Measurements from ENCODE around the gene SRR.
"Not testable (repeated sequence)": the region's sequence is repeated elsewhere in the genome, so short reads cannot be mapped to it uniquely, and the experiment has no call there.

The SRR gene

DNA sequence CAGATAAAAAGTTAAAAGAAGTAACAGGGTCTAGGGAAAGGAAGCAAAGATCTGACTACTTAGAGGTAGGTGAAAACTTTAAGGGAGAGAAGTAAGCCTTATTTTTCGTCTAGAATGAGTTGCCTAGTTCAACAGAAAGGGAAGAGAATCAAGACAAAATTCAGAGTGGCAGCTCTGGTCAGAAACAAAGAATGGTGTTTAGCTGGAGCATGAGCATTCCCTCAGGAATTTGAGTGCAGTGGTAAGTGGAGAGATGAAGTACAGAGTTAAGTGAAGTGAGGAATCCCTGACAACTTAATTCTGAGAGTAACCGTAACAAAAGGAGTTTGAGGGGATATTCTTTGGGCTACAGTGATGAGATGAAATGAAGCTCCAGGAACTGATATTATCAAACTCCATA lies 11.7 kb upstream of the SRR start:
- no peak for DNase-seq (ENCODE audit: low read depth)

DNA sequence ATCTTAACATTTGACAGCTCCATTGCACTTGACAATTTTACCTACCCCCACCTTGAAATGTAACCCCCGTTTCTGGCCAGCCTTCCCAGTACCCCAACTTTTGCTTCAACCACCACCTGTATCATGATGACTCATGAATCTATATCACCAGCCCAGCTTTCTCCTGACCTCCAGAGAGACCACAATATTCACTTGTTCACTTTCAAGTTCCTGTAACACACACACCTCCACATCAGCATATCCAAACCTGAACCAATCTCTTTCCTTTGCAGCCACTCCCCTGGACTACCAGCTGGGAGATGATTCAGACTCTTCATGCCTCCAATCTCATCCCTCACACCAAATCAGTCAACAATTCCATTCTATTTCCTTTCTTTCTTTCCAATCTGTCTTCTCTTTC lies 8.2 kb upstream of the SRR start:
- DNase-seq (ENCODE audit: low read depth), result no peak

DNA sequence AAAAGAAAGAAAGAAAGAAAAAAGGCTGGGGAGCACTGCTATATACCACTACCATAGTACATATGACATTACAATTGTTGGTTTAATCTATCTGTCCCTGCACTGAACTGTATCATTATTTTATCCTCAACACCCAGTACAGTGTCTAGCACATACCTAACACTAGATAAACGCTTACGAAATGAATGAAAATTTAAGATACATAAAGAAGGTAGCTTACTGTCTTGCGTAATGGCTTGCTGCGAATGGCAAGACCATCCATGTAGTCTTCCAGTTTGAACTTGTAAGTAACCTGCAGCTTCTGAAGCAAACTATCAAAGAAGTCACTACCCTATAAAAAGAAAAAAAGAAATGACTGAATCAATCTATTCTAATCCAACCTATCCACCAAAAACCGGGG lies 6.7 kb upstream of the SRR start:
- DNase-seq (ENCODE audit: low read depth), result no peak

DNA sequence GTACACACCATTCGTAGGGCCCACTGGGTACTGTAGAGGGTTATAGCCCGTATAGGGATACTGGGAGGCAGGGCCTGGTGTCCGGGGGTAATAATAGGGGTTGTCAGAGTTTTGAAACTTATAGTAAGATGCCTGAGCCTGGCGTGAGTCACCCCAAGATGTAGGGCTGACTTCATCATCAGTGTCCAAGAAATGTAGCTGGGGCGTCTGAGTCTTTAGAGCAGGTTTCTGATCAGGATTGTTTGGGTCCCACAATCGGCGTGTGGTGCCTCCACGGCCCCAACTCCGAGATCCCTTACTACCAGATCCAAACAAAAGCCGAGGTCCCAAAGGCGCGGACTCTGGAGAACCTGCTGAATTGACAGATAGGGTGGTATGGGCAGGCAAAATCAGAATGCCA lies 4.6 kb upstream of the SRR start:
- no peak for DNase-seq (ENCODE audit: low read depth)

DNA sequence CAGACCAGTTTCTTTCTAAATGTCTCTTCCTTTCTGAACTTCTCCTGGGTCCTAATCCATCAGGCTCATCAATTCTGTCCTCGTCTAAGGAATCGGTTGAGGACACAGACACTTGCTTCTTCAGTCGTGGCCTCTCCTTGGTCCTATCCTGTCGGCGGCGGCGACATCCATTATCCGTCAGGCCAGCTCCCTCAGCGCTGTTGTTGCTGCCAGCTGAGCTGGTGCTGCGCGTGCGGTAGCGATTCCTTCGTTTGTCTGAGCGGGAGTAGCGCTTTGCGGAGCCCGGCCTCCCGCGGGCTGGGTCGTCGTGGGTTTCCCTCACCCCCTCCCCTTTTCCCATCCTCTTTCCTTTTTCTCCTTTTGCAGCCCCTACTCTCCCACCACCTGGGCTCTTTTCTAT lies 4.0 kb upstream of the SRR start:
- DNase-seq (ENCODE audit: low read depth), result no peak

DNA sequence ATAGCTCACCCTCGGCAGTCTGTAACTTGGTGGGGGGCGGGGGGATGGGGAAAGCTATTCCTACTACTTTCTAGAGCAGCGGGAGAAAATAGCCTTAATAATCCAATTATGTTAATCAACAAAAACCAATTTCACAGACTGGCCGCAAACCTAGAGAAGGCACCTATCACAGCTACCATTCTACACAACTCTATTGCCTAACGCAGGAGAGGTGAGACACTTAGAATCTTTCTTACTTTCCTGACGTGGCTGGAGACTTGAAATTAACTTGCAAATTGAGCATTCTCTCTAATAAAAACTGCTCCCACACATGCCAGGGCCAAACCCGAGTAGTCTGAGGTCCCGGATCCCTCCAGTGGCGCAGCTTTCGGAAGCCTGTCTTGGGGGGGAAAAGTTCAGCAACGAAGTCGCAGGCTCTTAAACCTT lies 959 bp upstream of the SRR start:
- no peak for DNase-seq (ENCODE audit: low read depth)

DNA sequence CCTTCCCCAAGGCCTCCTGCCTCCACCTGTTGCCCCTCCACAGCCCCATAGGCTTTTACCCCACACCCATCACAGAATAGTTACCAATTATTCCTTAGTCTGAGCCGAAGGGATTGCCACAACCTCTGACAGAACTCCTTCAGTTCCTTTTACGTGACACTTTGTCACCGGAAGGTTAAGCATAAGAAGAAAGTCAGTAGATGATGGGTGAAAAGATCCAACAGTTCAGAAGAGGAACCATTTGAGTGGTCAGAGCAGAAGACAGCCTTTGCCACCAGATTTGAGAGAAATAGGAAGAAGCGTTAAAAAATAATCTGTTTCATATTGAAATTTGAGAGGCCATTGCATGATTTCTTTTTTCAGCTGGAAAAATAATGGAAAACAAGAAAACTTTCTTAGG lies 1.2 kb downstream of the SRR start:
- DNase-seq (ENCODE audit: low read depth), result no peak

DNA sequence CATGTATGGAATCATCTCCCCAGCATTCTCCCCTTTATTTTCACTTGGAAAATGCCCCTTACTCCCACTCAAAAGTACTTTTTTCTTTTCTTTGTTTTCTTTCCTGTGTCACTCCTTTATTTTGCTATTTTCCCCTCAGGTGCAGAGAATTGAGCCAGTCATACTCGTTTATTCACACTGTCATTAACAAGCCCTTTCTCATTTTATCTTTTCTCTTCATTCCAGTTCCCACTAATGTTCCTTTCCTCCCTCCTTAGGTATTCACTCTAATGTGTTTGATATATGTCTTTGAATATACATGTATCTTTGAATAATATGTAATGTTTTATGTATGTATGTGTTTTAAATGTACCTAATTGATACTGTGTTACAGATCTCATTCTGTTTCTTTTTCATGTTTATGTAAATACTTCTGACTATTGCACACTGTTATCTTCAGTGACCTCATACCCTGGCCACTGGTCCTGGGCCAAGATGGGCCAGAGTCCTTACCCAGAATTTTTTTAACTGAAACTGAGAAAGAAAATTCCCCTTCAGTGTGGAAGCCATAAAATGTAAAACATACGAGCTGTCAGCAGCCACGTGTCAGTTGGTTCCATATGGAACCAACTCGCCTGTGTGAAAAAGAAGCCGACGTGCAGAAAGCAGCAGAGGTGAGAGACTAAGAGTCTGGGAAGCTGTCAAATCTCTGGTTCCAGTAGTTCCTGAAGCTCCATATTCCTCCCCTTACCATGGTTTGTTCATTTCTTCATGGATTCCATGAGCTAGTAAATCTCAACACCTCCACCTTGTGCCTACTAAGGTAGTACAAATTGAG lies 5.8 kb downstream of the SRR start:
- DNase-seq (ENCODE audit: low read depth), result no peak

DNA sequence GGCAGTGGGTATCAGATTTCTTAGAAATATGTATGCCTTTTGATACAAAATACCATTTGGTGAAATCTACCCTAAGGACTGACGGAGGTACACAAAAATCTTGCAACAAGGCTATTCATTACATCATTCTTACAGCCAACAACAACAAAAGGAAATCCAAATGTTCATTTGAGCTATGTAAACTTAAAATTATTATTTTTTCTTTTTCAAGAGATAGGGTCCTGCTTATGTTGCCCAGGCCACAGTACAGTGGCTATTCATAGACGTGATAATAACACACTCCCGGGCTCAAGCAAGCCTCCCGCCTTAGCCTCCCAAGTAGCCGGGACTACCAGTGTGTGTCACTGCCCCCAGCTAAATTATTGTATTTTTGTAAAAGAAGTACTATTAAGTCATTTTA lies 9.0 kb downstream of the SRR start:
- no peak for DNase-seq (ENCODE audit: low read depth)

DNA sequence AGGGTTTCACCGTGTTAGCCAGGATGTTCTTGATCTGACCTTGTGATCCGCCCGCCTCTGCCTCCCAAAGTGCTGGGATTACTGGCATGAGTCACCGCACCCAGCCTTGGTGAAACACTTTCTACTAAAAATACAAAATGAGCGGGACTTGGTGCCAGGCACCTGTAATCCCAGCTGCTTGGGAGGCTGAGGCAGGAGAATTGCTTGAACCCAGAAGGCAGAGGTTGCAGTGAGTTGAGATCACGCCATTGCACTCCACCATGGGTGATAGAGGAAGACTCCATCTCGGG lies 13.1 kb downstream of the SRR start:
- not testable (repeated sequence) for DNase-seq (ENCODE audit: low read depth)

DNA sequence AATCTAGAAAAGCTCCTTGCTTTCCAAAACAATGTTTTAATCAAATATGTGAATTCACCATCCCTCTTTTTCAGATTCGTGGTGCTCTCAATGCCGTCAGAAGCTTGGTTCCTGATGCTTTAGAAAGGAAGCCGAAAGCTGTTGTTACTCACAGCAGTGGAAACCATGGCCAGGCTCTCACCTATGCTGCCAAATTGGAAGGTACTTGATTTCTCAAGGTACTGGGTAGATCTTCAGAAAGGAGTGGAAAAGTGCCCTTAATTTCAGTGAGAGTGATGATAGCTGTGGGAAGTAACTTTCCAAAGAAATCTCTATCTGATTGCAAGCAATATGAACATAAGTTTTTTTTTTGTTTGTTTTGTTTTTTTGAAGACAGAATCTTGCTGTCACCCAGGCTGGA lies 14.0 kb downstream of the SRR start:
- DNase-seq (ENCODE audit: low read depth), result no peak

DNA sequence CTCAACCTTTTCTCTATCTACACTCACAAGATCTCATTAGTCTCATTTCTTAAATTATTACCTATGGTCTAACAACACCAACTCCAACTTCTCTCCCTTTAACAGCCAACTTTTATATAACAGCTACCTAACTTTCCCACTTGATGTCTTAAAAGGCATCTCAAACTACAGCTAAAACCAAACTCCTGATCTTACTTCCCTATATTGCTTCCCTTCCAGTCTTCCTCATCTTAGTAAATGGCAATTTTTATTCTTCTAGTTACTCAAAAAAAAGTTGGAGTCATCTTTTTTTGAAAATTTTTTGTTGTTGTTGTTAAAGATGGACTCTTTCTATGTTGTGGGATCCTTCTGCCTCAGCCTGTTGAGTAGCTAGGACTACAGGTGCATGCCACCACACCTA lies 15.3 kb downstream of the SRR start:
- DNase-seq (ENCODE audit: low read depth), result no peak

DNA sequence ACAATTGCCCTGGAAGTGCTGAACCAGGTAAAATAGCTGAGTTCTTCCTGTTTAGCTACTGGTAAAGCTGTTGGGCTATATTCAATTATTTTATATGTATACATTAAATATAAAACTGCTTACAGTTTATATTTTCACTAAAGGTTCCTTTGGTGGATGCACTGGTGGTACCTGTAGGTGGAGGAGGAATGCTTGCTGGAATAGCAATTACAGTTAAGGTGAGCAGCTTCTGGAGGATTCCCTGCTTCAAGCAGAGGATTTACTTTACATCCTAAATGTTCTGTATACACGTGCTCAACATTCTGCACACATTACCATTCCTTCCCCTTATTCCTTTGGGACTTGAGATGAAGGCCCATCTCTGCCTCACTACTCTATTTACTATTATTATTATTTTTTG lies 17.6 kb downstream of the SRR start:
- no peak for DNase-seq (ENCODE audit: low read depth)

DNA sequence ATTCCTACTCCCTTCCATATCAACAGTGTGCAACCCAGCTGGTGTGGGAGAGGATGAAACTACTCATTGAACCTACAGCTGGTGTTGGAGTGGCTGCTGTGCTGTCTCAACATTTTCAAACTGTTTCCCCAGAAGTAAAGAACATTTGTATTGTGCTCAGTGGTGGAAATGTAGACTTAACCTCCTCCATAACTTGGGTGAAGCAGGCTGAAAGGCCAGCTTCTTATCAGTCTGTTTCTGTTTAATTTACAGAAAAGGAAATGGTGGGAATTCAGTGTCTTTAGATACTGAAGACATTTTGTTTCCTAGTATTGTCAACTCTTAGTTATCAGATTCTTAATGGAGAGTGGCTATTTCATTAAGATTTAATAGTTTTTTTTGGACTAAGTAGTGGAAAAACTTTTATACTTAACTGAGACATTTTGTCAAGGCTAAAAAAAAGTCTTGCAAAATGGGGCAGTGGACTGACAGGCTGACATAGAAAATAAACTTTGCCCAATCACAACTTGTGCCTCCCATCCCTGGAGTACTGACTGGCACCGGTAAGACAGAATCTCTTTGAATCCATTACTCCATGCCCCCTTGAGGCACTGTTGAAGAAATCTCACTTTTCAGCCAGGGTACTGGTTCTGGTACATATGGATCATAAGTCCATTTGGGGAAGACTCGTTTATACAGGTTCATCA lies 20.0 kb downstream of the SRR start:
- DNase-seq (ENCODE audit: low read depth), result no peak

DNA sequence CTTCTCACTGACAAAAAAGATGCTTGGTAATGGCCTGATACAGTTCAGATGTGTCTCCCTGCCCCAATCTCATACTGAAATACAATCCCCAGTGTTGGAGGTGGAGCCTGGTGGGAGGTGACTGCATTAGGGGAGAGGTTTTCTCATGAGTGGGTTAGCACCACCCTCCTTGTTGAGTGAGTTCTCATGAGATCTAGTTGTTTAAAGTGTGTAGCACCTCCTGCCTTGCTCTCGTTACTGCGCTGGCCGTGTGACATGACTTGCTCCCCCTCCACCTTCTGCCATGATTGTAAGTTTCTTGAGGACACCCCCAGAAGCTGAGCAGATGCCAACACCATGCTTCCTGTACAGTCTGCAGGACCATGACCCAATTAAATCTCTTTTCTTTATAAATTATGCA lies 27.6 kb downstream of the SRR start:
- no peak for DNase-seq (ENCODE audit: low read depth)

DNA sequence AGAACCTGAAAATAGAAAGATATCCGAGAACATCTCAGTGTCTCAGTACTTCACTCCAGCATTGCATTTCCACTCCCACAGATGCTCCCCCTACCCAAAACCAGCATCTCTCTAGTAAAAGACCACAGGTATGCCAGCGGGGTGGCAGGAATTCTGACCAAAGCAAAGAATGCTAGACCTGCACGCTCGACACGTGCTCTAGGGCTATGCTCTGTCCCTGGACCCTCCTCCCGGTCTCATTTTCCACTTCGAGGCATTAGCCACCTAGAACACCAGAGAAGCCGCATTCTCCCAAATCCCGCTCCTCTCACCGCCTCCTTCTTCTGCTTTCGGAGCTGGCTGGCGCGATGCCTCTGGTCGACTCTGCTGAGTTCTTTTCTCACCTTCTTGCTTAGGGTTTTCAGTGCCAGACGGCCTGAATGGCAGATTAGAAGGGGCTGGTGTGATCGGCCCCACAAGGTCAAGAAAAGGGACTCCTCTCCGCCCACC lies 32.0 kb downstream of the SRR start:
- no peak for DNase-seq (ENCODE audit: low read depth)

DNA sequence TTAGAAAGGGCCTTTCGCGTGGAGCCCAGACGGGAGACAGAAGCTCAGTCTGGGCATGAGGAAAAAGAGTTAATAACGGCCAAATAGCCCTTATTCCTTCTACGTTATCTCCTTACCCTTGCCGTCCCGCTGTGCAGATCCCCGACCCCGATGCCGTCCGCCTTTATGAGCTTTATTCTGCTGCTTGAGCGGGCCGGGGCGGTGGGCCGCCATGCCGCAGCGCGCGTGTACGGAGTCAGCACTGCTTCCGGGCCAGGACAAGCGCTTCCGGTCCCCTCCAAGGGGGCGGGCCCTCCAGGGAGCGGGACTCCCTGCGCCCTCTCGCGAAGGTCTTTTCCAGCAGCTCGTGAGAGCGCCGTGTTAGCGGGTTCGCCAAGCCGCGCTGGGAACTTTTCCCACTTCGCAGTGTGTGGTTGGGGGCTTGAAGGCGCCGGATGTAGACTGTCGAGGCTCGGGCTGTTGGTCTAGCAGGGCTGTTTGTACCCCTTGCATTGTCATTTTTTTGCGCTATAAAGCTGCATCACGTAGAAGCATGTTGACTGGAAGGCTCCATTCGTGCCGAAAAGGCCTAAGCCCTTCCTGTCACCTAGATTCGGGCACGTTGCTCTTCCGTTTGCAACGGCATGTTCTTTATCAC lies 32.6 kb downstream of the SRR start, which contains the start of gene TSR1:
Gene TSR1, minus strand, starts transcription at position 243 of the 637 bp plus-strand sequence. Its CDS starts 30 bp downstream, at position 213.
- peak; percentile 83 for DNase-seq (ENCODE audit: low read depth)

DNA sequence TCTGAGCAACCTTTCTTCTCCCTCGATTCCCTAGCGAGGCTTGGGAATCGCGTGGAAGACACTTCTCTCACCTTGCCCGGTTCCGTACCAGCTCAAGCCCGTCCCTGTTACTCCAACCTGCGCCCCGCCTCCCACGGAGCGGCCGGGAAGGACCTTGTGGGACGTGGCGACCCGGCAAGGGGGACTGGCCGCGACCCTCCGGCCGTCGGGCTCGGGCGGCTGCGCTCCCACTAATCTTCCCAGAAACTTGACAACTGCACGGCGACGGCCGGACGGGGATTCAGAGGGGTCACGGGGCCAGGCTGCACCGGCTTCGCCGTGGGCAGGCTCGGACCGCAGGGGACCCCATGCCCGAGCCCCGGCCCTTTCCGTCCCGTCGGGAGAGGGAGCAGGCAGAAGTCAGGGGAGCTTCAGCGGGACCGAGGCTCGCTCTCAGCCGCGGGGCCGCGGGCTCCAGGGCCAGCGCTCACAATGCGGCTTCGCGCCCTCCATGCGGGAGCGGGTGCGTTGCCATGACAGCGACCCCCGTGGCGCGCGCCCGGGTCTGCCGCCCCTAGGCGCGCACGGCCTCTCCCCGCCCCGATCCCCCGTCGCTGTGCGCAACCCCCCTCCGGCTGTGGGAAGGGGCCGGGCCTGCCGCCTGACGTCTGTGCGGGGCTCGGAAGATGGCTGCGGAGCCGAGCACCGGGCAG lies 33.2 kb downstream of the SRR start, which contains the start of gene SGSM2:
Gene SGSM2, plus strand, starts transcription at position 650 of the 692 bp plus-strand sequence. CDS start 188 bp downstream, outside the sequence.
- peak; percentile 52 for DNase-seq (ENCODE audit: low read depth)

DNA sequence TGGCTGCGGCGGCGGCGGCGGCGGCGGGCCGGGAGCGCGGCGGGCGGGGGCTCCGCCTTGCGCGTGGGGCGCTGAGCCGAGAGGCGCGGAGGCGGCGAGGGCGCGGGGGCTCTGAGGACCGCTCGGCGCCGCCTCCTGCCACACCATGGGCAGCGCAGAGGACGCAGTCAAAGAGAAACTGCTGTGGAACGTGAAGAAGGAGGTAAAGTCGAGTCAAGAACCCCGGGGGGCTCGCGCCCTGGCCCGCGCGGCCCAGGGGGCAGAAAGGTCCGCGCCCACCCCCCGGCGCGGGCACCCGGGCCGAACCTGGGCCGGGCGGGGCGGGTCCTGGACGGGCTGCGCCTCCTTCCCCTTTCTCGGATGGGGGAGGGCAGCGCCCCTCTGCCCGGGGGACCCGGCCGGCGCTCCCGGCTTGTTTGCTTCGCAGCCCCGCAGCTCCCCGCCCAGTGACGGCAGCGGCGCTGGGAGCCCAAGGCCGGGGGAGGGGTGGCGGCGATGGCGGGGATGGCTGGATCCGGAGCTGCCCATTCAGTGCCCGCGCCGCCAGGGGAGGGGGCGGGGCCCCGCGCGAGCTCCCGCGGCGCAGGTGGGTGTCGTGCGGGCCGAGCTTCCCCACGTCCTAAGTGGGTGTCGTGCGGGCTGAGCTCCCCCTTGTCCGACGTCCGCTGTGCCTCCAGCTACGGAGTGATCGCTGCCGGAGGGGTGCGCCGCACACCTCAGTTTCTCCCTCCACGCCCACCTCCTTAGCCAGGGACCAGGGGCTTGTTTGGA lies 34.0 kb downstream of the SRR start:
- peak; percentile 44 for DNase-seq (ENCODE audit: low read depth)

DNA sequence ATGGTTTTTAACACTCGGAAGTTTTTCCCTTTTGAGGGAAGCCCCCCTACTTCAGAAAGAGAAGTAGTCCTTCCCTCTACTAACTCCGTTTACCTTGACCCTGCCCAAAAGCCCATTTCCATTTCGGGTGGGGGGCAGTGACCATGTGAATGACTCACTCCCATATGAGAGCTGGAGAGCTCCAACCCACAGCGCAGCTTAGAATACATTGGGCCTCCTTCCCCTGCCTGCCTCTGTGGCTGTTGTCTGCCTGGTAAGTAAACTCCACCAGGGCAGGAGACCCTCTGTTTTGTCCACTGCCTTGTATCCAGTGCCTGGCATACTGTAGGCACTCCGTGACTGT lies 34.5 kb downstream of the SRR start:
- DNase-seq (ENCODE audit: low read depth), result no peak

DNA sequence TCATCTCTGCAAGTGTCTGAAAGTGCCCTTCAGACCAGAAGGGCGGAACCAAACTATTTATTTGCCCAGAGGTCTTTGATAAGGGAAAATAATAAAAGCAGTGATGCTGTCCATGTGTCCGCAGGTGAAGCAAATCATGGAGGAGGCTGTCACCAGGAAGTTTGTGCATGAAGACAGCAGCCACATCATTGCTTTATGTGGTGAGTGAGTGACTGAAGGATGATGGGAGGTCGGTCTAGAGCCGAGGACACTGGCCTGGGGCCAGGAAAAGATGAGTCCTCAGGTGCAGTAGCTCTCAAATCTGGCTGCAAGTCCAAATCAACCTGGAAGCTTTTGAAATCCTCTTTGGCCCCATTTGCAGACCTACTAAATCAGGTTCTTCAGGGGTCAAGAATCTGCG lies 39.7 kb downstream of the SRR start:
- peak; percentile 50 for DNase-seq (ENCODE audit: low read depth)

DNA sequence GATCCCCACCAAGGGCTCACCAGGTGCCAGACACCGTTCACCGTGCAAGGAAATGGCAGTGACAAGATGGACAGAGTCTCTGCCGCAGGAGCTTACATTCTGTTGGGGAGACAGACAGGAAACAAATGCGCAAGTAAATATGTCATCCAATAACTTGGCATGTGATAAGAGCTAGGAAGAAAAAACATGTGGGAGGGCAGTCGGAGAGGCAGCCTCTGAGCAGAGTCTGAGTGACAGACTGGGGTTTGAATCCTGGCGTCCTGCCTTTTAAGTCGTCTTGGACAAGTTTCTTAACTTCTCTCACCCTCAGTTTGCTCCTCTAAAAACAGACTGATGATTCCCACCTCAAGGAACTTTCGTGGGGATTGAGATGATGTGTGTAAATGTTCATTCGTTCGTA lies 40.8 kb downstream of the SRR start:
- DNase-seq (ENCODE audit: low read depth), result no peak
